Placental epithelial cell (primary cell): ENCODE results near the gene SYT15B. TPM values are rescaled to one million over a fixed set of nuclear protein-coding genes. Genes with fewer than 3 reads are reported as not detected.

ENCODE experiments used
- total RNA-seq: library from RNA; depleted of rRNA; stranded (reverse); fragments of >200 nt; gene quantifications from 2 replicates; pipeline ENCODE4 v1.2.3, GENCODE V29; 2012

SYT15B gene
- under 0.01 TPM in 1 of 2 replicates, not detected in the other for total RNA-seq

GRCh38 chr10:47763554-47764175 lies at the start of gene SYT15B:
SYT15B (minus strand) TSS chr10:47763592; CDS start chr10:47762640, 952 bp downstream.

Other genes with a start within 250 kb of the SYT15B start
- gene AGAP9, start 240.0 kb downstream of the SYT15B start, total RNA-seq, result 3.5 and 11.4 TPM in 2 replicates
- gene NPY4R2, start 155.1 kb upstream of the SYT15B start, total RNA-seq, result 0.39 TPM in 1 of 2 replicates, not detected in the other
- 20.6 TPM in 1 of 2 replicates, not detected in the other for gene FAM25C, start 236.2 kb upstream of the SYT15B start, total RNA-seq